GM23338 (cell line): ENCODE measurements around the gene STRIP1. TPM values are rescaled to one million over a fixed set of nuclear protein-coding genes. Genes with fewer than 3 reads are reported as not detected.

Source experiments
- ATAC-seq: fragments of 200-7000 bp; cut with Tn5 transposase; 3 replicates; pipeline ENCODE4 v1.9.1; 2020
- DNase-seq: peaks from one replicate; pipeline ENCODE4 v3.0.0-alpha.2; 2015; ENCODE audit warnings: low spot score
- H2AFZ ChIP-seq: fragments of 200-600 bp; sonication (generic); 2 replicates; pipeline ENCODE4 v1.8.0; 2016; ENCODE audit warnings: antibody characterized with exemption, mild to moderate bottlenecking, moderate library complexity
- H3F3A ChIP-seq: fragments of 200-600 bp; sonication (generic); replicated peaks from 2 replicates; pipeline ENCODE4 v1.8.0; 2017; ENCODE audit warnings: antibody characterized with exemption, mixed run types, low read depth
- H3K27ac ChIP-seq: fragments of 200-600 bp; sonication (generic); 2 replicates; pipeline ENCODE4 v1.6.1; 2016; ENCODE audit warnings: low read depth
- H3K27me3 ChIP-seq: fragments of 200-600 bp; sonication (generic); 2 replicates; pipeline ENCODE4 v1.8.0; 2016; ENCODE audit warnings: mild to moderate bottlenecking, mixed run types, moderate library complexity; ENCODE audit not compliant: insufficient read depth
- H3K36me3 ChIP-seq: fragments of 200-600 bp; sonication (generic); 2 replicates; pipeline ENCODE4 v1.8.0; 2016; ENCODE audit warnings: mild to moderate bottlenecking; ENCODE audit not compliant: insufficient read depth
- H3K4me1 ChIP-seq: fragments of 200-600 bp; sonication (generic); 2 replicates; pipeline ENCODE4 v1.8.0; 2016; ENCODE audit warnings: mild to moderate bottlenecking, moderate library complexity; ENCODE audit not compliant: insufficient read depth
- H3K4me2 ChIP-seq: fragments of 200-600 bp; sonication (generic); 2 replicates; pipeline ENCODE4 v1.7.1; 2017; ENCODE audit warnings: mixed run types
- H3K4me3 ChIP-seq: fragments of 200-600 bp; sonication (generic); 2 replicates; pipeline ENCODE4 v1.6.1; 2016; ENCODE audit warnings: mixed run types
- H3K79me2 ChIP-seq: fragments of 200-600 bp; sonication (generic); replicated peaks from 2 replicates; pipeline ENCODE4 v1.8.0; 2017; ENCODE audit warnings: mild to moderate bottlenecking; ENCODE audit not compliant: insufficient read depth
- H3K9me2 ChIP-seq: fragments of 200-600 bp; sonication (generic); 2 replicates; pipeline ENCODE4 v1.8.0; 2017; ENCODE audit not compliant: insufficient read depth
- H4K20me1 ChIP-seq: fragments of 200-600 bp; sonication (generic); replicated peaks from 2 replicates; pipeline ENCODE4 v1.8.0; 2017; ENCODE audit warnings: mild to moderate bottlenecking; ENCODE audit not compliant: insufficient read depth
- H3K27ac Mint-ChIP-seq: 2 replicates; pipeline ENCODE4 v1.8.0; 2020; ENCODE audit warnings: inconsistent platforms, mild to moderate bottlenecking, moderate library complexity, mixed read lengths
- H3K27me3 Mint-ChIP-seq: 3 replicates; pipeline ENCODE4 v1.8.0; 2022; ENCODE audit warnings: low read depth, mild to moderate bottlenecking, moderate library complexity, mixed read lengths, inconsistent platforms; ENCODE audit not compliant: insufficient read depth, poor library complexity
- H3K36me3 Mint-ChIP-seq: 3 replicates; pipeline ENCODE4 v1.8.0; 2021; ENCODE audit warnings: low read depth, mild to moderate bottlenecking, inconsistent platforms, moderate library complexity, mixed read lengths
- H3K4me1 Mint-ChIP-seq: 3 replicates; pipeline ENCODE4 v1.8.0; 2020; ENCODE audit warnings: mild to moderate bottlenecking, inconsistent platforms, mixed read lengths
- H3K4me3 Mint-ChIP-seq: 3 replicates; pipeline ENCODE4 v1.8.0; 2021; ENCODE audit warnings: moderate library complexity, mild to moderate bottlenecking, inconsistent platforms, mixed read lengths
- H3K9me3 Mint-ChIP-seq: 3 replicates; pipeline ENCODE4 v1.8.0; 2020; ENCODE audit warnings: moderate library complexity, mild to moderate bottlenecking, inconsistent platforms, mixed read lengths
- EZH2 ChIP-seq: fragments of 200-600 bp; sonication (generic); IDR thresholded peaks from one replicate; pipeline ENCODE4 v1.8.0; 2017; ENCODE audit warnings: antibody characterized with exemption, mild to moderate bottlenecking, low read depth; ENCODE audit not compliant: unreplicated experiment
- EZH2phosphoT487 ChIP-seq: fragments of 200-600 bp; sonication (generic); IDR thresholded peaks from one replicate; pipeline ENCODE4 v1.8.1; 2018; ENCODE audit warnings: antibody characterized with exemption; ENCODE audit not compliant: unreplicated experiment
- JUNB ChIP-seq: IDR thresholded peaks from one replicate; pipeline ENCODE4 v1.6.1; 2016; ENCODE audit warnings: antibody characterized with exemption; ENCODE audit not compliant: unreplicated experiment
- NANOG ChIP-seq: IDR thresholded peaks from 2 replicates; pipeline ENCODE4 v1.6.1; 2016; ENCODE audit warnings: antibody characterized with exemption, borderline replicate concordance
- POLR2AphosphoS5 ChIP-seq: IDR thresholded peaks from 2 replicates; pipeline ENCODE4 v1.6.1; 2016; ENCODE audit warnings: antibody characterized with exemption, low read depth
- ZNF331 ChIP-seq: fragments of 250-450 bp; sonication (Bioruptor Pico); IDR thresholded peaks from 2 replicates; pipeline ENCODE4 v1.5.0; 2020; ENCODE audit warnings: low read depth, mild to moderate bottlenecking, moderate library complexity
- polyA plus RNA-seq: library from polyadenylated mRNA; unstranded; fragments of >200 nt; fragmentation: Nextera tagmentation; extraction: Ambion mirVana; gene quantifications from 2 replicates; pipeline ENCODE4 v1.2.1, GENCODE V29; 2016
- total RNA-seq: library from RNA; depleted of rRNA; stranded (reverse); fragments of >200 nt; shearing (Covaris generic); gene quantifications from 2 replicates; pipeline ENCODE4 v1.2.3, GENCODE V29; 2014
- TF ChIP-seq, protein P1 (sequence below): IDR thresholded peaks from one replicate; pipeline ENCODE4 v1.6.1; 2018; ENCODE audit warnings: antibody characterized with exemption; ENCODE audit not compliant: unreplicated experiment
- TF ChIP-seq, protein P2 (sequence below): fragments of 250-450 bp; sonication (Bioruptor Pico); IDR thresholded peaks from 2 replicates; pipeline ENCODE4 v1.5.0; 2020; ENCODE audit warnings: mild to moderate bottlenecking, moderate library complexity
- TF ChIP-seq, protein P3 (sequence below): IDR thresholded peaks from 2 replicates; pipeline ENCODE4 v1.6.1; 2016; ENCODE audit warnings: antibody characterized with exemption

STRIP1 gene
- total and polyA plus RNA-seq, 2 experiments from 2014 or later, result 17.2 to 50.6 TPM

DNA sequence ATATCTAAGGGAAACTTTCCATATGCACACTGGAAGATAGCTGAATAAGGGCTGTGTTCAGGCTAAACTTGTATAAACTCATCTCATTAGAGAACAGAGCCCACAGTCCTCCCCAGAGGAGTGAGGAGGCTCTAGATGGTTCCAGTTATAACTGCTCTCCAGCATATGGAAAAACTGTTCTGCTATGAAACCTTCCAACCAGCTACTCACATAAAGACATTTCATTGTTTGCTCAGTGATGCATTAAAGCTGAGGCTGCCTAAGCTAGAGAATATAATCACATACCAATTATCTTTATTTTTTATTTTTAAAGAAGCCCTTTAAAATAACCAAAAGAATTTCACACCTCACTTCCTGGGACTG is 36.6 kb upstream of the STRIP1 start (continued):
- TF ChIP-seq, protein P1, sequence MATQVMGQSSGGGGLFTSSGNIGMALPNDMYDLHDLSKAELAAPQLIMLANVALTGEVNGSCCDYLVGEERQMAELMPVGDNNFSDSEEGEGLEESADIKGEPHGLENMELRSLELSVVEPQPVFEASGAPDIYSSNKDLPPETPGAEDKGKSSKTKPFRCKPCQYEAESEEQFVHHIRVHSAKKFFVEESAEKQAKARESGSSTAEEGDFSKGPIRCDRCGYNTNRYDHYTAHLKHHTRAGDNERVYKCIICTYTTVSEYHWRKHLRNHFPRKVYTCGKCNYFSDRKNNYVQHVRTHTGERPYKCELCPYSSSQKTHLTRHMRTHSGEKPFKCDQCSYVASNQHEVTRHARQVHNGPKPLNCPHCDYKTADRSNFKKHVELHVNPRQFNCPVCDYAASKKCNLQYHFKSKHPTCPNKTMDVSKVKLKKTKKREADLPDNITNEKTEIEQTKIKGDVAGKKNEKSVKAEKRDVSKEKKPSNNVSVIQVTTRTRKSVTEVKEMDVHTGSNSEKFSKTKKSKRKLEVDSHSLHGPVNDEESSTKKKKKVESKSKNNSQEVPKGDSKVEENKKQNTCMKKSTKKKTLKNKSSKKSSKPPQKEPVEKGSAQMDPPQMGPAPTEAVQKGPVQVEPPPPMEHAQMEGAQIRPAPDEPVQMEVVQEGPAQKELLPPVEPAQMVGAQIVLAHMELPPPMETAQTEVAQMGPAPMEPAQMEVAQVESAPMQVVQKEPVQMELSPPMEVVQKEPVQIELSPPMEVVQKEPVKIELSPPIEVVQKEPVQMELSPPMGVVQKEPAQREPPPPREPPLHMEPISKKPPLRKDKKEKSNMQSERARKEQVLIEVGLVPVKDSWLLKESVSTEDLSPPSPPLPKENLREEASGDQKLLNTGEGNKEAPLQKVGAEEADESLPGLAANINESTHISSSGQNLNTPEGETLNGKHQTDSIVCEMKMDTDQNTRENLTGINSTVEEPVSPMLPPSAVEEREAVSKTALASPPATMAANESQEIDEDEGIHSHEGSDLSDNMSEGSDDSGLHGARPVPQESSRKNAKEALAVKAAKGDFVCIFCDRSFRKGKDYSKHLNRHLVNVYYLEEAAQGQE, result no peak

DNA sequence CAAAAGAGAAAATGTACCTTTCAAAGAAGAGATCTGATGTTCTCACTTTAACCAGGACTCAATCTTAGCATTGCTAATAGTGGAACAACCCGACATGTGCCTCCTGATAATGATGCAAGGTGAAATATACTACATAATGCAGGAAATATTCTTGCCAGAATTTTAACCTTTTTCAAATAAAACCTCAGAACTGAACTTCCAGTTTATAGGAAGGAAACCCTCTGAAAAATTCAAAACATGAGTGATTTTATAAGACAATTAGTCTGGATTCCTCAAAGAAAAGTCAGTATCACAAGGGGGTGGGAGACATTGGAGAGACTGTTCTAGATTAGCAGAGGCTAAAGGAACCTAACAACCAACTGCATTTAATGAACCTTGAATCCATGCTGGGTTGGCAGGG is 31.7 kb upstream of the STRIP1 start:
- Histone ChIP-seq H3K4me2 (no peak overlapping the region), H3K36me3 (no peaks in the 10 kb centered on the region), H3K4me1 (peaks cover 53% of the 10 kb centered on the region), H3K79me2 (peaks cover 73% of the 10 kb centered on the region), H3F3A (no peaks in the 10 kb centered on the region), H3K27me3 (no peaks in the 10 kb centered on the region), H3K27ac (peak overlapping the region; percentile 70; the same call in 1 of the 2 replicates), H3K4me3 (no peak overlapping the region), H2AFZ (no peak overlapping the region), H3K9me2 (no peaks in the 10 kb centered on the region), H4K20me1 (peaks cover 14% of the 10 kb centered on the region; the same call in 1 of the 2 replicates)
- no peaks in the 10 kb centered on the region for H3K27me3 Mint-ChIP-seq
- no peak overlapping the region for H3K4me3 Mint-ChIP-seq
- DNase-seq (no peak), ATAC-seq (no peak)
- H3K4me1 Mint-ChIP-seq, result peaks cover 57% of the 10 kb centered on the region
- peak overlapping the region; percentile 97; the same call in 1 of the 2 replicates for H3K27ac Mint-ChIP-seq
- H3K36me3 Mint-ChIP-seq, result no peaks in the 10 kb centered on the region
- no peaks in the 10 kb centered on the region for H3K9me3 Mint-ChIP-seq
- TF ChIP-seq, protein P2, sequence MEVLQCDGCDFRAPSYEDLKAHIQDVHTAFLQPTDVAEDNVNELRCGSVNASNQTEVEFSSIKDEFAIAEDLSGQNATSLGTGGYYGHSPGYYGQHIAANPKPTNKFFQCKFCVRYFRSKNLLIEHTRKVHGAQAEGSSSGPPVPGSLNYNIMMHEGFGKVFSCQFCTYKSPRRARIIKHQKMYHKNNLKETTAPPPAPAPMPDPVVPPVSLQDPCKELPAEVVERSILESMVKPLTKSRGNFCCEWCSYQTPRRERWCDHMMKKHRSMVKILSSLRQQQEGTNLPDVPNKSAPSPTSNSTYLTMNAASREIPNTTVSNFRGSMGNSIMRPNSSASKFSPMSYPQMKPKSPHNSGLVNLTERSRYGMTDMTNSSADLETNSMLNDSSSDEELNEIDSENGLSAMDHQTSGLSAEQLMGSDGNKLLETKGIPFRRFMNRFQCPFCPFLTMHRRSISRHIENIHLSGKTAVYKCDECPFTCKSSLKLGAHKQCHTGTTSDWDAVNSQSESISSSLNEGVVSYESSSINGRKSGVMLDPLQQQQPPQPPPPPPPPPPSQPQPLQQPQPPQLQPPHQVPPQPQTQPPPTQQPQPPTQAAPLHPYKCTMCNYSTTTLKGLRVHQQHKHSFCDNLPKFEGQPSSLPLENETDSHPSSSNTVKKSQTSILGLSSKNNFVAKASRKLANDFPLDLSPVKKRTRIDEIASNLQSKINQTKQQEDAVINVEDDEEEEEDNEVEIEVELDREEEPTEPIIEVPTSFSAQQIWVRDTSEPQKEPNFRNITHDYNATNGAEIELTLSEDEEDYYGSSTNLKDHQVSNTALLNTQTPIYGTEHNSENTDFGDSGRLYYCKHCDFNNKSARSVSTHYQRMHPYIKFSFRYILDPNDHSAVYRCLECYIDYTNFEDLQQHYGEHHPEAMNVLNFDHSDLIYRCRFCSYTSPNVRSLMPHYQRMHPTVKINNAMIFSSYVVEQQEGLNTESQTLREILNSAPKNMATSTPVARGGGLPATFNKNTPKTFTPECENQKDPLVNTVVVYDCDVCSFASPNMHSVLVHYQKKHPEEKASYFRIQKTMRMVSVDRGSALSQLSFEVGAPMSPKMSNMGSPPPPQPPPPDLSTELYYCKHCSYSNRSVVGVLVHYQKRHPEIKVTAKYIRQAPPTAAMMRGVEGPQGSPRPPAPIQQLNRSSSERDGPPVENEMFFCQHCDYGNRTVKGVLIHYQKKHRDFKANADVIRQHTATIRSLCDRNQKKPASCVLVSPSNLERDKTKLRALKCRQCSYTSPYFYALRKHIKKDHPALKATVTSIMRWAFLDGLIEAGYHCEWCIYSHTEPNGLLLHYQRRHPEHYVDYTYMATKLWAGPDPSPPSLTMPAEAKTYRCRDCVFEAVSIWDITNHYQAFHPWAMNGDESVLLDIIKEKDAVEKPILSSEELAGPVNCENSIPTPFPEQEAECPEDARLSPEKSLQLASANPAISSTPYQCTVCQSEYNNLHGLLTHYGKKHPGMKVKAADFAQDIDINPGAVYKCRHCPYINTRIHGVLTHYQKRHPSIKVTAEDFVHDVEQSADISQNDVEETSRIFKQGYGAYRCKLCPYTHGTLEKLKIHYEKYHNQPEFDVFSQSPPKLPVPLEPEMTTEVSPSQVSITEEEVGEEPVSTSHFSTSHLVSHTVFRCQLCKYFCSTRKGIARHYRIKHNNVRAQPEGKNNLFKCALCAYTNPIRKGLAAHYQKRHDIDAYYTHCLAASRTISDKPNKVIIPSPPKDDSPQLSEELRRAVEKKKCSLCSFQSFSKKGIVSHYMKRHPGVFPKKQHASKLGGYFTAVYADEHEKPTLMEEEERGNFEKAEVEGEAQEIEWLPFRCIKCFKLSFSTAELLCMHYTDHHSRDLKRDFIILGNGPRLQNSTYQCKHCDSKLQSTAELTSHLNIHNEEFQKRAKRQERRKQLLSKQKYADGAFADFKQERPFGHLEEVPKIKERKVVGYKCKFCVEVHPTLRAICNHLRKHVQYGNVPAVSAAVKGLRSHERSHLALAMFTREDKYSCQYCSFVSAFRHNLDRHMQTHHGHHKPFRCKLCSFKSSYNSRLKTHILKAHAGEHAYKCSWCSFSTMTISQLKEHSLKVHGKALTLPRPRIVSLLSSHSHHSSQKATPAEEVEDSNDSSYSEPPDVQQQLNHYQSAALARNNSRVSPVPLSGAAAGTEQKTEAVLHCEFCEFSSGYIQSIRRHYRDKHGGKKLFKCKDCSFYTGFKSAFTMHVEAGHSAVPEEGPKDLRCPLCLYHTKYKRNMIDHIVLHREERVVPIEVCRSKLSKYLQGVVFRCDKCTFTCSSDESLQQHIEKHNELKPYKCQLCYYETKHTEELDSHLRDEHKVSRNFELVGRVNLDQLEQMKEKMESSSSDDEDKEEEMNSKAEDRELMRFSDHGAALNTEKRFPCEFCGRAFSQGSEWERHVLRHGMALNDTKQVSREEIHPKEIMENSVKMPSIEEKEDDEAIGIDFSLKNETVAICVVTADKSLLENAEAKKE (CRISPR knock-in tag), result no peak
- TF ChIP-seq, protein P3, sequence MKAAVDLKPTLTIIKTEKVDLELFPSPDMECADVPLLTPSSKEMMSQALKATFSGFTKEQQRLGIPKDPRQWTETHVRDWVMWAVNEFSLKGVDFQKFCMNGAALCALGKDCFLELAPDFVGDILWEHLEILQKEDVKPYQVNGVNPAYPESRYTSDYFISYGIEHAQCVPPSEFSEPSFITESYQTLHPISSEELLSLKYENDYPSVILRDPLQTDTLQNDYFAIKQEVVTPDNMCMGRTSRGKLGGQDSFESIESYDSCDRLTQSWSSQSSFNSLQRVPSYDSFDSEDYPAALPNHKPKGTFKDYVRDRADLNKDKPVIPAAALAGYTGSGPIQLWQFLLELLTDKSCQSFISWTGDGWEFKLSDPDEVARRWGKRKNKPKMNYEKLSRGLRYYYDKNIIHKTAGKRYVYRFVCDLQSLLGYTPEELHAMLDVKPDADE, result no peak
- TF ChIP-seq, protein P1, result no peak
- no peak for TF ChIP-seq JUNB
- TF ChIP-seq EZH2, result no peak
- no peak for TF ChIP-seq EZH2phosphoT487
- no peak for TF ChIP-seq POLR2AphosphoS5
- TF ChIP-seq ZNF331, result no peak
- no peak for TF ChIP-seq NANOG
